HG03280 (cell line): ENCODE results near the gene GAGE13.
"Not testable (repeated sequence)": the region's sequence is repeated elsewhere in the genome, so short reads cannot be mapped to it uniquely, and the experiment has no call there.

Experiments used
- ATAC-seq: cut with Tn5 transposase; IDR thresholded peaks from one replicate; pipeline ENCODE4 v1.9.1; 2021; ENCODE audit warnings: mild to moderate bottlenecking, moderate library complexity; ENCODE audit not compliant: unreplicated experiment

GAGE13 gene

DNA sequence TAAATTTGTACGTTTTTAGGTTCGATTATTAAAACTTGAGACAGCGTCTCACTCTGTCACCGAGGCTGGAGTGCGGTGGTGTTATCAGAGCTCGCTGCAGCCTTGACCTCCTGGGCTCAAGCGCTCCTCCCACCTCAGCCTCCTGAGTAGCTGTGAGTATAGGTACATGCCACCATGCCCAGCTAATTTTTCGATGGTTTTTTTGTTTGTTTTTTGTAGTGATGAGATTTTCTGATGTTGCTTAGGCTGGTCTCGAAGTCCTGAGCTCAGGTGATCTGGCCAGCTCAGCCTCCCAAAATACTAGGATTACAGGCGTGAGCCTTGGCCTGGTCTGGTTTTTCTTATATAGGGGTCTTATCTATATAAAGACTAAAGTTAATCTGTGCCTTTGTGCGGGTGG is 961 bp upstream of the GAGE13 start:
- ATAC-seq: not testable (repeated sequence)

DNA sequence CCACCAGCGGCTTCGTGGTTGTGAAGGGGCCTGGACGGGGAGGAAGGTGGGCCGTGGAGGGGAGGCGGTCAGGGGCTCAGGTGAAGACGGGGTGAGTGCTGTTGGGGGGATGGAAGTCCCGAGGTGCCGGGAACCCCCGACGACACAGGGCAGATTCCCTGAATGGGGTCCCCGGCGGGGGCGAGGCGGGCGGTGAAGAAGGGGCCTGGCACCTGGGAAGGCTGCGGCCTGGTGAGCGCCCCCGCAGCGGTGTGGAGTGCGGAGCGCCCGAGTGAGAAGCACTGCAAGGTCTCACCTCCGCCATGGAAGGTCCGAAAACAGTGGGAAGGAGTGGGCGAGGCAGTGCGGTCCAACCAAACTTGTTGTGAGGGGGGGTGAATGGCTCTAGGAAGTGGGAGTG is 459 bp downstream of the GAGE13 start:
- not testable (repeated sequence) for ATAC-seq

DNA sequence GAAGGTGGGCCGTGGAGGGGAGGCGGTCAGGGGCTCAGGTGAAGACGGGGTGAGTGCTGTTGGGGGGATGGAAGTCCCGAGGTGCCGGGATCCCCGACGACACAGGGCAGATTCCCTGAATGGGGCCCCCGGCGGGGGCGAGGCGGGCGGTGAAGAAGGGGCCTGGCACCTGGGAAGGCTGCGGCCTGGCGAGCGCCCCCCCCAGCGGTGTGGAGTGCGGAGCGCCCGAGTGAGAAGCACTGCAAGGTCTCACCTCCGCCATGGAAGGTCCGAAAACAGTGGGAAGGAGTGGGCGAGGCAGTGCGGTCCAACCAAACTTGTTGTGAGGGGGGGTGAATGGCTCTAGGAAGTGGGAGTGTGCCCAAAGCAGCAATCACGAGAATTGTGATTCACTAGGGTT is 10.1 kb downstream of the GAGE13 start:
- ATAC-seq: not testable (repeated sequence)

DNA sequence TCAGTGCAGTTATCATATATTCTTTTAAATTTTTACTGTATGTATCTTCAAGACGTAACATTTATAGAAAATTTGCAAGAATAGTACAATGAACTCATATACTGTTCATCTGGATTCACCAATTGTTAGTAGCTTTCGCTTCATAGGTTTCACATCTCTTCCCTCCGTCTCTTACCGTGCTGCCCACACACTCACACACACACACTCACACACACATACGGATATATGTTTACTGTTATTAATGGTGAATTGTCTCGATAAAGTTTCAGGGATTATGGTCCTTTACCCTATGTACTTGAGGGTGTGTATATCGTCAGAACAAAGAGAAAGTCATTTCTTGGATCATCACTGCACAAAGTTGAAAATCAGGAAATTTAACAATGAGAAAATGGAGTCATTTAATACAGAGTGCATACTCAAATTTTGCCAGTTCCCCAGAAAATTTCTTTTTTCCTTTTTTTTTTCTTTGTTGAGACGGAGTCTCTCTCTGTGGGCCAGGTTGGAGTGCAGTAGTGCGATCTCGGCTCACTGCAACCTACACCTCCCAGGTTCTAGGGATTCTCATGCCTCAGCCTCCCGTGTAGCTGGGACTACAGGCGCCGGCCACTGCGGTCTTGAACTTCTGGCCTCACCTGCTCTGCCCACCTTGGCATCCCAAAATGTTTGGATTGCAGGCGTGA is 13.3 kb downstream of the GAGE13 start:
- not testable (repeated sequence) for ATAC-seq

DNA sequence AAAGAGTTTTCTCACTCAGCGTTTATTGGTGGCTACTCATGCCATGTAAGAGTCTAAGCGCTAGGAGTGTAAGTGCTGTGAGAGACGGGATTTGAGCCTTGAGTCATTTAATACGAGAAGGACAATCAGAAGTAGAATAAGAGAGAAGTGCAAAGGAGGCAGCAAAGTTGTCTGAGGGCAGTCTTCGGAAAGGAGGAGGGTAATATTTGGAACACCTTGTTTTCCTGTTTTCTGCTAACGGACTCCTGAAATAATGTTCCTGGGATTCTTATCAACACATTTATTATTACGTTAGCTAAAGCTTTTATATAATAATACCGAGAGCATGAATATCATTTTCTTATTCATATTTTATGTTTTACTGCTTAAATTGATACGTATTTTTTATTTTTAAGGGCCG is 14.0 kb downstream of the GAGE13 start:
- ATAC-seq: not testable (repeated sequence)

DNA sequence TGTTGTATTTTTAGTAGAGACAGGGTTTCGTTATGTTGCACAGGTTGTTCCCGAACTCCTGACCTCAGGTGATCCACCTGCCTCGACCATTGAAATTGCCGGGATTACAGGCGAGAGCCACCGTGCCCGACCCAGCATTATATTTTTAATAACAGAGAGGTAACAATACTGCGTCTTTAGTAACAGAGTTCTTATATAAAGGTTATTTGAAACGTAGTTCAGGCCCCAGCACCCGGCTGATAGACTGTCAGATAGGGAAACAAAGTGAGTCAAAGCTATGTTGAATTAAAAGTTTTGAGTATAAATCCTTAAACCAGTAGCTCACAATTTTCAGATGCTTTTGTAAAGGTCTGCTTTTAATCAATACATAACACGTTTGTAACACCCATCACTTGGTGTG is 14.8 kb downstream of the GAGE13 start:
- ATAC-seq: not testable (repeated sequence)
